Activated T-cell treated with anti-CD3 and anti-CD28 coated beads, Interleukin-2, amount 50 U/mL, for 72 hours (primary cell): ENCODE measurements around the gene TRAP1. TPM values are rescaled to one million over a fixed set of nuclear protein-coding genes. Genes with fewer than 3 reads are reported as not detected.
A peak's percentile ranks its signal among the peaks of the same experiment; 100 is the strongest.

ENCODE experiments used
- ATAC-seq, 2 donors: fragments of 150-1000 bp; cut with Tn5 transposase; replicated peaks in 1 of 2; 2 replicates each; pipeline ENCODE4 v1.10.0; 2021; ENCODE audit warnings: moderate library complexity in 2 of 2, mild to moderate bottlenecking in 1 of 2
- DNase-seq, 2 donors: peaks; one replicate each; pipeline ENCODE4 v3.0.0; 2021 to 2022; ENCODE audit warnings: mixed read lengths in 1 of 2
- H3K27ac Mint-ChIP-seq: one replicate; pipeline ENCODE4 v1.8.0; 2022; ENCODE audit warnings: mild to moderate bottlenecking, moderate library complexity, mixed read lengths
- H3K27me3 Mint-ChIP-seq: one replicate; pipeline ENCODE4 v1.8.0; 2022; ENCODE audit warnings: low read depth, mixed read lengths
- H3K36me3 Mint-ChIP-seq, 2 donors: one replicate each; pipeline ENCODE4 v1.8.0; 2022; ENCODE audit warnings: mixed read lengths in 2 of 2, mild to moderate bottlenecking in 1 of 2; ENCODE audit not compliant: insufficient read depth in 2 of 2
- H3K4me1 Mint-ChIP-seq: one replicate; pipeline ENCODE4 v1.8.0; 2022; ENCODE audit warnings: low read depth, mixed read lengths
- H3K4me3 Mint-ChIP-seq, 2 donors: one replicate each; pipeline ENCODE4 v1.8.0; 2022; ENCODE audit warnings: mild to moderate bottlenecking in 2 of 2, mixed read lengths in 2 of 2, moderate library complexity in 2 of 2
- H3K9me3 Mint-ChIP-seq, 2 donors: one replicate each; pipeline ENCODE4 v1.8.0; 2022; ENCODE audit warnings: mixed read lengths in 2 of 2
- total RNA-seq, 2 donors: library from RNA; stranded (reverse); gene quantifications; one replicate each; pipeline ENCODE4 v1.2.3, GENCODE V29; 2022

Gene TRAP1
- total RNA-seq, 2 donors from 2014 or later = 181 to 189 TPM

- DNase-seq (no peak), ATAC-seq (no peak)
- Mint-ChIP-seq H3K9me3 (no peaks in the 10 kb centered on the region), H3K4me3 (no peak overlapping the region), H3K27ac (no peak overlapping the region), H3K27me3 (no peaks in the 10 kb centered on the region), H3K36me3 (peaks cover 3 to 6% of the 10 kb centered on the region in 2 donors), H3K4me1 (peaks cover 23% of the 10 kb centered on the region)
These were observed 25.6 kb downstream of the TRAP1 start for GRCh38 chr16:3691761-3692160.

GRCh38 chr16:3690980-3691720 is 26.2 kb downstream of the TRAP1 start:
- no peak overlapping the region for H3K4me3 Mint-ChIP-seq
- H3K27me3 Mint-ChIP-seq = no peaks in the 10 kb centered on the region
- H3K27ac Mint-ChIP-seq = peak overlapping the region; percentile 77
- H3K4me1 Mint-ChIP-seq = peaks cover 23% of the 10 kb centered on the region
- H3K9me3 Mint-ChIP-seq = no peaks in the 10 kb centered on the region
- no peak for DNase-seq
- H3K36me3 Mint-ChIP-seq = peaks cover 3 to 6% of the 10 kb centered on the region in 2 donors
- no peak for ATAC-seq

DNA sequence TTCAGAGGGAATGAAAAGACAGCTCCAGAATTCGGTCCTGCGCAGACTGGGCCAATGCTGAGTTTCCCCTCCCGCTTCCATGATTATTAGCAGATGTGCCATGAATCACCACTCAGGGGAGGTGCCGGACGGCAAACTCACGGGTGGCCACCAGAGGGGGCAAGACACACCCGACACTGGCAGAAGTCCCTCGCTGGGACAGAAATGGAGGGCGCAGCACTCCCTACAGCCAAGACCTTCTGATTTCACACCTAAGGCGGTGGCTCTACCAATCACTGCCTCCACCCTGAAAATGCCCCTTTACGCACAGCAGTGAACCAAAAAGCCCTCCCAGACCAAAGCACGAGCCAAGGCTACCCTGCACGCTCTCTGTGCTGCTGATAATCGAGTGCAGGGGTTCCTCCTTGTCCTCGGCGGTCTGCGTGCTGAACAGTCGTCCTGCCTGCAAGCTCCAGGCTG is 26.8 kb downstream of the TRAP1 start:
- Mint-ChIP-seq H3K27ac (peak overlapping the region; percentile 77), H3K27me3 (no peaks in the 10 kb centered on the region), H3K9me3 (no peaks in the 10 kb centered on the region), H3K4me1 (peaks cover 17% of the 10 kb centered on the region), H3K36me3 (peaks cover 3 to 10% of the 10 kb centered on the region in 2 donors), H3K4me3 (no peak overlapping the region)
- peak; percentile 96 to 98 for ATAC-seq
- peak; percentile 81 to 87 for DNase-seq

DNA sequence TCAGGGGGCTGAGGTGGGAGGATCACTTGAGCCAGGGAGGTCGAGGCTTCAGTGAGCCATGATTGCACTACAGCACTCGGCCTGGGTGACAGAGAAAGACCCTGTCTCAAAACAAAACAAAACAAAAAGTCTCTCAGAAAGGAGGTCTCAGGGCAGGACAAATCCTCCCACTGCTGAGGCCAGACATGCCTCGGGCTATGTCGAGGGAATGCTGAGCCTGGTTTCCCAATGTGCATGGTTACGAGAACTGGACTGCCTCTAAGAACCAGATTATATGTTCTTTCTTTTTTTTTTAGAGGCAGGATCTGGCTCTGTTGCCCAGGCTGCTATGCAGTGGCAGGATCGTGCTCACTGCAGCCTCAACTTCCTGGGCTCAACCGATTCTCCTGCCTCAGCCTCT is 27.6 kb downstream of the TRAP1 start:
- DNase-seq = no peak
- Mint-ChIP-seq H3K27me3 (no peaks in the 10 kb centered on the region), H3K9me3 (no peaks in the 10 kb centered on the region), H3K4me3 (no peak overlapping the region), H3K27ac (no peak overlapping the region), H3K36me3 (peaks cover 3 to 8% of the 10 kb centered on the region in 2 donors), H3K4me1 (peaks cover 13% of the 10 kb centered on the region)
- ATAC-seq = no peak

GRCh38 chr16:3687792-3688191 is 29.5 kb downstream of the TRAP1 start:
- Mint-ChIP-seq H3K27me3 (no peaks in the 10 kb centered on the region), H3K9me3 (no peaks in the 10 kb centered on the region), H3K4me3 (no peak overlapping the region), H3K27ac (no peak overlapping the region), H3K36me3 (peaks cover 3 to 14% of the 10 kb centered on the region in 2 donors), H3K4me1 (peaks cover 13% of the 10 kb centered on the region)
- ATAC-seq (no peak), DNase-seq (no peak)

DNA sequence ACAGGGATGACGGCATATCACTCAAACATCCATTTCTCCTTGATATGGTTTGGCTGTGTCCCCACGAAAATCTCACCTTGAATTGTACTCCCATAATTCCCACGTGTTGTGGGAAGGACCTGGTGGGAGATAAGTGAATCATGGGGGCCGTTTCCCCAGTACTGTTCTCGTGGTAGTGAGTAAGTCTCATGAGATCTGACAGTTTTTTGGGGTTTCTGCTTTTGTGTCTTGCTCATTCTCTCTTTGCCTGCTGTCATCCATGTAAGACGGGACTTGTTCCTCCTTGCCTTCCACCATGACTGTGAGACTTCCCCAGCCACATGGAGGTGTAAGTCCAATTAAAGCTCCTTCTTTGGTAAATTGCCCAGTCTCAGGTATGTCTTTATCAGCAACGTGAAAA is 30.3 kb downstream of the TRAP1 start:
- Mint-ChIP-seq H3K36me3 (peaks cover 3 to 14% of the 10 kb centered on the region in 2 donors), H3K27me3 (no peaks in the 10 kb centered on the region), H3K9me3 (no peaks in the 10 kb centered on the region), H3K4me3 (no peak overlapping the region), H3K27ac (no peak overlapping the region), H3K4me1 (peaks cover 13% of the 10 kb centered on the region)
- DNase-seq = no peak
- ATAC-seq = no peak

GRCh38 chr16:3681206-3681605 is 36.1 kb downstream of the TRAP1 start:
- Mint-ChIP-seq H3K4me3 (no peak overlapping the region), H3K9me3 (no peaks in the 10 kb centered on the region), H3K4me1 (no peaks in the 10 kb centered on the region), H3K36me3 (peaks cover 0 to 24% of the 10 kb centered on the region in 2 donors), H3K27me3 (no peaks in the 10 kb centered on the region), H3K27ac (no peak overlapping the region)
- ATAC-seq = no peak
- DNase-seq = no peak

DNA sequence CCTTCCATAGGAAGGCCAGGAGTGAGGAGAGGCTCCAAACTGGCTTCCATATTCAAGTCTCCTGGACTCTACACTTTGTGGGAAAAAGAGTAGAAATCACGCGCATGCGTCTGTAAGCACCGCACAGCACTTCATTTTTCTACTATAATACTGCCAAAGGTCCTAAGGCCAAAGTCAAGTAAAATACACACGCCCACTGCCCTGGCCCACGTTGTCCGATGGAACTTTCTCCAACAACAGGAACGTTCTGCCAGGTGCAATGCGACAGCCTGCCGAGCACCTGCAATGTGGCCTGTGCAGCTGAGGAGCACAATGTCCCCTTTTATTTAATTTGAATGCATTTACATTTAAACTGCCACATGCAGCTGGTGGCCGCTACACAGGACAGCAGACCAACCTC is 39.3 kb downstream of the TRAP1 start:
- Mint-ChIP-seq H3K9me3 (no peaks in the 10 kb centered on the region), H3K27ac (no peak overlapping the region), H3K4me1 (no peaks in the 10 kb centered on the region), H3K4me3 (no peak overlapping the region), H3K36me3 (peaks cover 3 to 16% of the 10 kb centered on the region in 2 donors), H3K27me3 (no peaks in the 10 kb centered on the region)
- ATAC-seq (no peak), DNase-seq (no peak)

GRCh38 chr16:3675601-3676130 is 41.7 kb downstream of the TRAP1 start:
- H3K36me3 Mint-ChIP-seq = peaks cover 3 to 14% of the 10 kb centered on the region in 2 donors
- H3K4me3 Mint-ChIP-seq = no peak overlapping the region
- H3K27ac Mint-ChIP-seq = no peak overlapping the region
- ATAC-seq (no peak), DNase-seq (no peak)
- no peaks in the 10 kb centered on the region for H3K4me1 Mint-ChIP-seq
- no peaks in the 10 kb centered on the region for H3K27me3 Mint-ChIP-seq
- no peaks in the 10 kb centered on the region for H3K9me3 Mint-ChIP-seq

DNA sequence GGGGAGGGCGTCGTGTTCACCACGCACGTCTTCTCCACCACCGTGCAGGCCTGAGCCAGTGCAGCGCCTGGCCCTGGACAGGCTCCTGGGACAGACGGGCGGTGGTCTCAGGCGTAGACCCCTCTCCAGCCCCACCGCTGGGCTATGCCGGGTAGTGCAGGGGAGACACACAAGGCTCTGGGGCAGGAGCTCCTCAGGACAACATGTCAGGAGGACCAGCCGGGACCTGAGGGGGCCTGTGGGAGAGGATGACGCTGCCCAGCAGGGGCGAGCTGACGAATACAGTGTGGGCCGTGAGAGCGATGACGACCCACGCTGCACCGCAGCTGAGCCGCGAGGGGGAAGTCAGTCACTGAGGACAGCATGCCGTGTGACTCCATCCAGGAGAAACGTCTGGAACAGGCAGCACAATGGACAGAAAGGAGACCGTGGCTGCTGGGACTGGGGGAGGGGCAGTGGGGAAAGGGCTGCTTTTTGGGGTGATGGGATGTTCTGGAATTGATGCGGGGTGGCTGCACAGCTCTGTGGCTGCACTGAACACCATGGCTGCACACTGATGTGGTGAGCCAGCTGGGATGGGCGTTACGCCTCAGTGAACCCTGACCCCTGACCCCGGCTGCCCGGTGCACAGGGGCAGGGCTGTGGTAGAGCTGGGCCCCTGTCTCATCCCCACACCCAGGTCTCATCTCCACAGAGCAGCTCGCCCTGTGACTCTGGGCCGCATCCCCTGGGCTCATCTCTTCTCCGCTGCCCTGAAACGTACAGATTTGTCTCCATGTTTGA is 42.6 kb downstream of the TRAP1 start:
- no peak overlapping the region for H3K27ac Mint-ChIP-seq
- no peaks in the 10 kb centered on the region for H3K4me1 Mint-ChIP-seq
- ATAC-seq = no peak
- H3K9me3 Mint-ChIP-seq = no peaks in the 10 kb centered on the region
- H3K27me3 Mint-ChIP-seq = no peaks in the 10 kb centered on the region
- no peak overlapping the region for H3K4me3 Mint-ChIP-seq
- DNase-seq = no peak
- peaks cover 3 to 9% of the 10 kb centered on the region in 2 donors for H3K36me3 Mint-ChIP-seq

DNA sequence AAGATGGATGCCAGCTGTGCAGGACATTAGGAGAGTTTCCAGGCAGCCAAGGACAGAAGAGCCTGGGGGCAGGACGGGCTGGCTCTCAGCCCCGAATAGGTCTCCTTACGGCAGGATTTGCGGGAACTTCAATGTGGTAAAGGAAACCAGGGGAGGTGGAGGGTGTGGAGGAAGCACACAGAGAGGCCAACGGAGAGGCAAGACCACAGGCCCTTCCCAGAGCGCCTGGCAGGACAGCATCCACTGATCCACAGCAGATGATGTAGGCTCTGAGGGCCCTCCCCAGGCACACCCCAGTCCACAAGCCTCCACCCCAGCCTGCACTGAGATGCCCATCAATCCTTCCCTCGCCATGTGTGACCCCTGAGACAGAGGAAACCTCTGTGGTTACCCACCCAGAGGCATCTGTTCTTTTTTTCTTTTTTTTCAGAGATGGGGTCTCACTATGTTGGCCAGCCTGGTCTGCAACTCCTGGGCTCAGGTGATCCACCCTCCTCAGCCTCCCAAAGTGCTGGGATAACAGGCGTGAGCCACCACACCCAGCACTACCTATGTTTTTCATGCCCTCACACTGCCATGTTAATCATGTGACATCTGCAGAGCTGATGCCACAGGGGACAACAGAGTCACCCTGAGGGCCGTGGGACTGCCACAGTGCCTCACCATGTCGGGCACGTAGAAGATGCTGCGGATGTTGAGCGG is 43.5 kb downstream of the TRAP1 start:
- no peak for DNase-seq
- H3K36me3 Mint-ChIP-seq = peaks cover 3 to 9% of the 10 kb centered on the region in 2 donors
- no peak overlapping the region for H3K4me3 Mint-ChIP-seq
- no peaks in the 10 kb centered on the region for H3K9me3 Mint-ChIP-seq
- H3K27ac Mint-ChIP-seq = no peak overlapping the region
- H3K27me3 Mint-ChIP-seq = no peaks in the 10 kb centered on the region
- ATAC-seq = no peak
- H3K4me1 Mint-ChIP-seq = no peaks in the 10 kb centered on the region

DNA sequence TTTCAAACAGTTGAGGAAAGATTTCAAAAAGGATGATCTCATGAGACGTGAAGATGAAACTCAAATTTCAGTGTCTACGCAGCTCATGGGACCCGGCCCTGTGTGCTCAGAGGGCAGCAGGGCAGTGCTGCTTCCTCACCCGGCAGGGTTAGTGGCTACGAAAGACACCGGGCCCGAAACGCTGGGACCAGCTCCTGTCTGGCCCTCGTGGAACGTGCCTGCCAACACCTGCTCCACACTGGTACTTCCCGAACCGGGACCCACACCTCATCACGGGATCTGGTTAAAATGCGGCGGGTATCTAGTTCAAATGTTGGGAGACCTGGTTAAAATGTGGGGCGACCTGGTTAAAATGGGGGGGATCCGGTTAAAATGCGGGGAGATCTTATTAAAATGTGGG is 44.1 kb downstream of the TRAP1 start:
- H3K27ac Mint-ChIP-seq = no peak overlapping the region
- H3K9me3 Mint-ChIP-seq = no peaks in the 10 kb centered on the region
- H3K4me3 Mint-ChIP-seq = no peak overlapping the region
- H3K4me1 Mint-ChIP-seq = no peaks in the 10 kb centered on the region
- H3K27me3 Mint-ChIP-seq = no peaks in the 10 kb centered on the region
- ATAC-seq (no peak), DNase-seq (no peak)
- H3K36me3 Mint-ChIP-seq = peaks cover 3 to 11% of the 10 kb centered on the region in 2 donors

GRCh38 chr16:3672571-3673041 is 44.7 kb downstream of the TRAP1 start:
- H3K27ac Mint-ChIP-seq = no peak overlapping the region
- no peaks in the 10 kb centered on the region for H3K4me1 Mint-ChIP-seq
- peaks cover 3 to 9% of the 10 kb centered on the region in 2 donors for H3K36me3 Mint-ChIP-seq
- no peak overlapping the region for H3K4me3 Mint-ChIP-seq
- ATAC-seq (no peak), DNase-seq (no peak)
- no peaks in the 10 kb centered on the region for H3K27me3 Mint-ChIP-seq
- no peaks in the 10 kb centered on the region for H3K9me3 Mint-ChIP-seq
